GM23338 (cell line): ENCODE measurements around the gene RIMS4.

Experiments
- EZH2 ChIP-seq: fragments of 200-600 bp; sonication (generic); IDR thresholded peaks from one replicate; pipeline ENCODE4 v1.8.0; 2017; ENCODE audit warnings: antibody characterized with exemption, mild to moderate bottlenecking, low read depth; ENCODE audit not compliant: unreplicated experiment
- TF ChIP-seq, protein P1 (sequence below), 2 experiments: fragments of 200-600 bp in 1 of 2; sonication (generic) in 1 of 2; conservative IDR thresholded peaks; 2 replicates each; pipeline versions ENCODE4 v1.5.1 to v1.6.1; 2016 to 2017; ENCODE audit warnings: antibody characterized with exemption in 2 of 2, low read depth in 2 of 2, mild to moderate bottlenecking in 2 of 2, moderate library complexity in 1 of 2

DNA sequence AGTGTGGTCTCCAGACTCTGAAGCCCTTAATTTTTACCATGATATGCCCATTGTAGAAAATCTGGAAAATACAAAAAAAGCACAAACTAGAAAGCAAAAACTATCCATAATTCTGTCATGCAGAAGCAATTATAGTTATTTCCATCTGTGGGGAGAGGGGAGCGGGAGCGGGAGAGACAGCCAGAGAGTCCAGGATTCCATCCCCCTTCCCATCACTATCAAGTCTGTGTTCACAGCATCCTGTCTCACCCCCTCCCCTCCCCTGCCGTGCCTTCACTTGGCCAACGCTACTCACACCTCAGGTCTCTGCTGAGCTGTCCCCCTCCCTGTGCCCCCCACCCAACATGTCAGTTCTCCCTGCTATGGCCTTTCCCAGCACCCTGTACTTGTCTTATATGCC, 14.5 kb downstream of the RIMS4 start:
- no peak for TF ChIP-seq EZH2
- TF ChIP-seq, protein P1, sequence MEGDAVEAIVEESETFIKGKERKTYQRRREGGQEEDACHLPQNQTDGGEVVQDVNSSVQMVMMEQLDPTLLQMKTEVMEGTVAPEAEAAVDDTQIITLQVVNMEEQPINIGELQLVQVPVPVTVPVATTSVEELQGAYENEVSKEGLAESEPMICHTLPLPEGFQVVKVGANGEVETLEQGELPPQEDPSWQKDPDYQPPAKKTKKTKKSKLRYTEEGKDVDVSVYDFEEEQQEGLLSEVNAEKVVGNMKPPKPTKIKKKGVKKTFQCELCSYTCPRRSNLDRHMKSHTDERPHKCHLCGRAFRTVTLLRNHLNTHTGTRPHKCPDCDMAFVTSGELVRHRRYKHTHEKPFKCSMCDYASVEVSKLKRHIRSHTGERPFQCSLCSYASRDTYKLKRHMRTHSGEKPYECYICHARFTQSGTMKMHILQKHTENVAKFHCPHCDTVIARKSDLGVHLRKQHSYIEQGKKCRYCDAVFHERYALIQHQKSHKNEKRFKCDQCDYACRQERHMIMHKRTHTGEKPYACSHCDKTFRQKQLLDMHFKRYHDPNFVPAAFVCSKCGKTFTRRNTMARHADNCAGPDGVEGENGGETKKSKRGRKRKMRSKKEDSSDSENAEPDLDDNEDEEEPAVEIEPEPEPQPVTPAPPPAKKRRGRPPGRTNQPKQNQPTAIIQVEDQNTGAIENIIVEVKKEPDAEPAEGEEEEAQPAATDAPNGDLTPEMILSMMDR (conservative IDR thresholded peaks at IDR 0.05; ENCODE audit: low read depth in 2 of 2): no peak
